Heart left ventricle (tissue), 16 donors: ENCODE measurements around the gene FHOD1. TPM values are rescaled to one million over a fixed set of nuclear protein-coding genes. Genes with fewer than 3 reads are reported as not detected.

Experiments used
- ATAC-seq, 4 donors: fragments of 200-7000 bp; cut with Tn5 transposase; one replicate each; pipeline ENCODE4 v1.9.1; 2020 to 2022; ENCODE audit warnings: moderate library complexity in 4 of 4, mild to moderate bottlenecking in 3 of 4, moderate number of reproducible peaks in 1 of 4
- DNase-seq, 5 donors: peaks; one replicate each; pipeline ENCODE4 v3.0.0-alpha.2; 2020
- H3K27ac ChIP-seq, 12 donors: fragments of 200-600 bp; sonication (generic) in 4 of 12; one replicate each; pipeline versions ENCODE4 v1.5.0 to v1.8.0; 2016 to 2022; ENCODE audit warnings: mild to moderate bottlenecking in 2 of 12
- H3K27me3 ChIP-seq, 9 donors: fragments of 200-600 bp; sonication (generic) in 2 of 9; one replicate each; pipeline versions ENCODE4 v1.5.1 to v1.8.0; 2016 to 2022; ENCODE audit warnings: mild to moderate bottlenecking in 3 of 9
- H3K36me3 ChIP-seq, 9 donors: fragments of 200-600 bp; sonication (generic) in 2 of 9; one replicate each; pipeline versions ENCODE4 v1.5.0 to v1.8.0; 2018 to 2022; ENCODE audit warnings: mild to moderate bottlenecking in 2 of 9
- H3K4me1 ChIP-seq, 12 donors: fragments of 200-600 bp; sonication (generic) in 4 of 12; one replicate each; pipeline versions ENCODE4 v1.5.0 to v1.8.0; 2016 to 2022; ENCODE audit warnings: mild to moderate bottlenecking in 3 of 12
- H3K4me3 ChIP-seq, 12 donors: fragments of 200-600 bp; sonication (generic) in 4 of 12; one replicate each; pipeline versions ENCODE4 v1.5.0 to v1.8.0; 2017 to 2022; ENCODE audit warnings: mild to moderate bottlenecking in 9 of 12, moderate library complexity in 4 of 12
- H3K9me3 ChIP-seq, 12 donors: fragments of 200-600 bp; sonication (generic) in 4 of 12; one replicate each; pipeline versions ENCODE4 v1.5.0 to v1.8.0; 2016 to 2022; ENCODE audit warnings: mild to moderate bottlenecking in 1 of 12
- CTCF ChIP-seq, 12 donors: fragments of 200-600 bp; sonication (generic) in 4 of 12; IDR thresholded peaks; one replicate each; pipeline versions ENCODE4 v1.5.0 to v1.8.0; 2018 to 2022; ENCODE audit warnings: antibody characterized with exemption in 12 of 12, mild to moderate bottlenecking in 5 of 12
- POLR2A ChIP-seq, 2 donors: fragments of 450-650 bp; IDR thresholded peaks; one replicate each; pipeline ENCODE4 v1.6.1; 2017; ENCODE audit warnings: antibody characterized with exemption in 2 of 2, mild to moderate bottlenecking in 2 of 2, moderate library complexity in 2 of 2
- WGBS, 4 donors: extraction: QIAGEN DNeasy Blood & Tissue Kit in 2 of 4; methylation state at CpG; one replicate each; pipeline versions ENCODE4 v1.1.5 to v1.1.7; 2013 to 2018; 5-methylcytosine and 5-hydroxymethylcytosine counted together
- intact Hi-C, 10 donors: fragments of 100-400 bp; cut with DNase I; formaldehyde crosslinking; loops; one replicate each; pipeline versions ENCODE4 v1.11.1 to v1.14.2; 2022
- polyA plus RNA-seq, 2 donors: library from polyadenylated mRNA; stranded (reverse); fragments of 200-250 nt; gene quantifications; one replicate each; pipeline ENCODE4 v1.2.3, GENCODE V29; 2013
- total RNA-seq, 9 donors: library from RNA; depleted of rRNA in 2 of 9; stranded (reverse); fragments of >200 nt in 2 of 9; fragmentation: NEBNext Ultra II Directional in 3 of 9; extraction: Animal tissue kit (Norgen Biotek cat#: 25700) in 3 of 9; gene quantifications; one replicate each; pipeline versions ENCODE4 v1.1.0 to v1.2.4, GENCODE V29; 2016 to 2023
- donor health status: ischemic (EF 13 %, LVEDD 7.1; RV severe dilation, severe dysfunction).
- donor health status: healthy with polysubstance abuse.
- donor health status: DM: no; HTN: yes; CAD: no.
- donor health status: DM: no; HTN: no; CAD: no.
- donor health status: ischemic (EF 25% LVEDD 6.9; RV normal size, moderate dysfunction).
- donor health status: ischemic (EF 25% LVEDD 5.7; RV mildly dilated, moderate dysfunction).
- donor health status: healthy.
- donor health status: DM: yes; HTN: yes; CAD: no.
- donor health status: ischemic (EF 35%, LVEDD 5.7; RV mildly dilated, moderate dysfunction).
- donor health status: nonischemic (EF 11% LVEDD 7.7; RV severe dilation, severe dysfunction).
- donor health status: DM: yes; HTN: yes; CAD: no.
- donor health status: PGD.
- donor health status: ischemic (EF 29% LVEDD 5.4; RV normal size, mild dysfunction).
- donor health status: nonischemic (EF 23%, LVEDD 6.1; RV moderate dilation, normal function).

FHOD1 gene
- total and polyA plus RNA-seq, 11 donors, result 9.6 to 30.3 (median 18.0) TPM

GRCh38 chr16:67254801-67255552 lies 7.7 kb upstream of the FHOD1 start:
- DNase-seq (peak in 1 of 5 donors; percentile 53), ATAC-seq (peak in 1 of 4 donors; percentile 27)

GRCh38 chr16:67252609-67253497 lies 5.6 kb upstream of the FHOD1 start:
- ATAC-seq (no peak), DNase-seq (peak in 2 of 5 donors; percentile 11 to 18)
- H3K9me3 ChIP-seq, result no peaks in the 10 kb centered on the region
- no peak overlapping the region for H3K4me3 ChIP-seq
- intact Hi-C loops, result no loop called here
- TF ChIP-seq POLR2A (IDR thresholded peaks at IDR 0.05) (no peak), CTCF (IDR thresholded peaks at IDR 0.05) (no peak)
- peaks cover 2 to 22% (median 13%) of the 10 kb centered on the region in 12 donors for H3K4me1 ChIP-seq
- no peak overlapping the region for H3K27ac ChIP-seq
- H3K27me3 ChIP-seq, result peaks cover 0 to 10% (median 0%) of the 10 kb centered on the region in 9 donors
- WGBS, 4 donors, result 94 to 99% (median 96%) methylated on average over 4 of the region's 4 CpGs
- H3K36me3 ChIP-seq, result no peaks in the 10 kb centered on the region

More at GRCh38 chr16:67254801-67255552, 7.7 kb upstream of the FHOD1 start:
- Histone ChIP-seq H3K4me3 (no peak overlapping the region), H3K36me3 (no peaks in the 10 kb centered on the region), H3K27me3 (peaks cover 0 to under 1% (median 0%) of the 10 kb centered on the region in 9 donors), H3K27ac (no peak overlapping the region), H3K4me1 (peaks cover 0 to 2% (median 0%) of the 10 kb centered on the region in 12 donors), H3K9me3 (no peaks in the 10 kb centered on the region)
- WGBS, 4 donors, result 64 to 76% (median 74%) methylated on average over 16 to 18 of the region's 18 CpGs
- intact Hi-C loops, result no loop called here
- TF ChIP-seq POLR2A (IDR thresholded peaks at IDR 0.05), result no peak
- no peak for TF ChIP-seq CTCF (IDR thresholded peaks at IDR 0.05)

- TF ChIP-seq CTCF (IDR thresholded peaks at IDR 0.05) (no peak), POLR2A (IDR thresholded peaks at IDR 0.05) (no peak)
- H3K27ac ChIP-seq, result no peak overlapping the region
- intact Hi-C loops, result no loop called here
- H3K27me3 ChIP-seq, result peaks cover 0 to 10% (median 0%) of the 10 kb centered on the region in 9 donors
- peak in 2 of 5 donors; percentile 18 to 19 for DNase-seq
- no peak for ATAC-seq
- peaks cover 9 to 44% (median 26%) of the 10 kb centered on the region in 12 donors for H3K4me1 ChIP-seq
- H3K4me3 ChIP-seq, result no peak overlapping the region
- no peaks in the 10 kb centered on the region for H3K36me3 ChIP-seq
- H3K9me3 ChIP-seq, result no peaks in the 10 kb centered on the region
- WGBS, 4 donors, result 72 to 85% (median 78%) methylated on average over 4 of the region's 4 CpGs
Observed at GRCh38 chr16:67250045-67250327, 2.7 kb upstream of the FHOD1 start.
